Keratinocyte (primary cell): Measurements from ENCODE around the gene WLS. TPM values are rescaled to one million over a fixed set of nuclear protein-coding genes. Genes with fewer than 3 reads are reported as not detected.
"Not testable (repeated sequence)": the region's sequence is repeated elsewhere in the genome, so short reads cannot be mapped to it uniquely, and the experiment has no call there.

Experiments used
- DNase-seq: peaks from one replicate; pipeline ENCODE4 v3.0.0-alpha.2; 2011; ENCODE audit warnings: low read depth, missing footprints, low spot score
- FAIRE-seq: peaks from 2 replicates; lab custom pipeline; 2011; peaks lifted over from hg19 to GRCh38; lab: Jason Lieb, UNC
- H2AFZ ChIP-seq: 2 replicates; pipeline ENCODE4 v1.6.0; 2012; ENCODE audit warnings: low read length, control low read depth, inconsistent platforms; ENCODE audit not compliant: control insufficient read depth
- H3K27ac ChIP-seq: 2 replicates; pipeline ENCODE4 v1.5.1; 2011; ENCODE audit warnings: low read length; ENCODE audit not compliant: control insufficient read depth, insufficient read depth
- H3K27me3 ChIP-seq: 3 replicates; pipeline ENCODE4 v1.6.0; 2011; ENCODE audit warnings: low read length; ENCODE audit not compliant: control insufficient read depth, insufficient read depth; ENCODE audit errors: extremely low read depth
- H3K36me3 ChIP-seq, 2 experiments: 2 replicates in 1 of 2; 3 replicates in 1 of 2; pipeline ENCODE4 v1.5.1; 2011; ENCODE audit warnings: low read length in 2 of 2, mild to moderate bottlenecking in 1 of 2; ENCODE audit not compliant: control insufficient read depth in 2 of 2, insufficient read depth in 2 of 2; ENCODE audit errors: extremely low read depth in 1 of 2
- H3K4me1 ChIP-seq: 3 replicates; pipeline ENCODE4 v1.5.1; 2011; ENCODE audit warnings: low read length; ENCODE audit not compliant: control insufficient read depth, insufficient read depth; ENCODE audit errors: extremely low read depth
- H3K4me2 ChIP-seq: 3 replicates; pipeline ENCODE4 v1.6.0; 2011; ENCODE audit warnings: low read depth, low read length; ENCODE audit not compliant: control insufficient read depth, insufficient read depth; ENCODE audit errors: extremely low read depth
- H3K4me3 ChIP-seq, 3 experiments: fragments of 200-600 bp in 1 of 3; sonication (generic) in 1 of 3; 2 replicates in 2 of 3; 3 replicates in 1 of 3; pipeline ENCODE4 v1.5.1; 2011 to 2016; ENCODE audit warnings: low read length in 3 of 3, mild to moderate bottlenecking in 3 of 3, control low read depth in 2 of 3, inconsistent platforms in 1 of 3, low read depth in 1 of 3, mixed read lengths in 1 of 3, mixed run types in 1 of 3, moderate library complexity in 1 of 3; ENCODE audit not compliant: control insufficient read depth in 2 of 3, insufficient read depth in 2 of 3; ENCODE audit errors: extremely low read depth in 1 of 3
- H3K79me2 ChIP-seq: 2 replicates; pipeline ENCODE4 v1.6.0; 2012; ENCODE audit warnings: low read length; ENCODE audit not compliant: control insufficient read depth, insufficient read depth
- H3K9ac ChIP-seq: 3 replicates; pipeline ENCODE4 v1.6.0; 2011; ENCODE audit warnings: low read length; ENCODE audit not compliant: control insufficient read depth, insufficient read depth; ENCODE audit errors: extremely low read depth
- H3K9me1 ChIP-seq: 3 replicates; pipeline ENCODE4 v1.6.0; 2011; ENCODE audit warnings: low read length; ENCODE audit not compliant: control insufficient read depth, insufficient read depth; ENCODE audit errors: extremely low read depth
- H3K9me3 ChIP-seq: 2 replicates; pipeline ENCODE4 v1.5.1; 2012; ENCODE audit warnings: low read depth, low read length; ENCODE audit not compliant: control insufficient read depth
- H4K20me1 ChIP-seq: 3 replicates; pipeline ENCODE4 v1.6.0; 2011; ENCODE audit warnings: low read length; ENCODE audit not compliant: control insufficient read depth, insufficient read depth; ENCODE audit errors: extremely low read depth
- EZH2 ChIP-seq: IDR thresholded peaks from one replicate; pipeline ENCODE4 v1.6.1; 2012; ENCODE audit warnings: inconsistent platforms, mild to moderate bottlenecking, low read length, moderate library complexity
- dilution Hi-C: fragments of 300-500 bp; cut with MboI; formaldehyde crosslinking; loops from one replicate; pipeline ENCODE4 v1.7.0; 2020; ENCODE audit warnings: low sequenced_read_pairs; ENCODE audit not compliant: extremely low pct_ligation_motif_present
- polyA plus RNA-seq, 5 experiments: library from polyadenylated mRNA; depleted of rRNA in 3 of 5; stranded (reverse) in 3 of 5; stranded (forward) in 1 of 5; unstranded in 1 of 5; fragments of >200 nt; gene quantifications; 1 replicate in 1 of 5; 2 replicates in 3 of 5; 3 replicates in 1 of 5; pipeline versions ENCODE4 v1.2.1 to v1.2.3, GENCODE V29; 2011 to 2012; ENCODE audit warnings: missing spikeins in 2 of 5, low read depth in 1 of 5, low replicate concordance in 1 of 5
- TF ChIP-seq, protein P1 (sequence below), 3 experiments: IDR thresholded peaks in 1 of 3; conservative IDR thresholded peaks in 1 of 3; optimal IDR thresholded peaks in 1 of 3; 2 replicates in 2 of 3; 3 replicates in 1 of 3; pipeline versions ENCODE3 to v1.5.1; 2011; ENCODE audit warnings: low read length in 3 of 3, mild to moderate bottlenecking in 3 of 3, moderate library complexity in 2 of 3, control low read depth in 1 of 3, inconsistent platforms in 1 of 3; ENCODE audit not compliant: insufficient read depth in 2 of 3; ENCODE audit errors: extremely low read depth in 1 of 3

WLS gene
- polyA plus RNA-seq, 1 donor (not counting 4 experiments of a cell fraction or from before 2014, with no cell fraction given): 92.4 TPM

DNA sequence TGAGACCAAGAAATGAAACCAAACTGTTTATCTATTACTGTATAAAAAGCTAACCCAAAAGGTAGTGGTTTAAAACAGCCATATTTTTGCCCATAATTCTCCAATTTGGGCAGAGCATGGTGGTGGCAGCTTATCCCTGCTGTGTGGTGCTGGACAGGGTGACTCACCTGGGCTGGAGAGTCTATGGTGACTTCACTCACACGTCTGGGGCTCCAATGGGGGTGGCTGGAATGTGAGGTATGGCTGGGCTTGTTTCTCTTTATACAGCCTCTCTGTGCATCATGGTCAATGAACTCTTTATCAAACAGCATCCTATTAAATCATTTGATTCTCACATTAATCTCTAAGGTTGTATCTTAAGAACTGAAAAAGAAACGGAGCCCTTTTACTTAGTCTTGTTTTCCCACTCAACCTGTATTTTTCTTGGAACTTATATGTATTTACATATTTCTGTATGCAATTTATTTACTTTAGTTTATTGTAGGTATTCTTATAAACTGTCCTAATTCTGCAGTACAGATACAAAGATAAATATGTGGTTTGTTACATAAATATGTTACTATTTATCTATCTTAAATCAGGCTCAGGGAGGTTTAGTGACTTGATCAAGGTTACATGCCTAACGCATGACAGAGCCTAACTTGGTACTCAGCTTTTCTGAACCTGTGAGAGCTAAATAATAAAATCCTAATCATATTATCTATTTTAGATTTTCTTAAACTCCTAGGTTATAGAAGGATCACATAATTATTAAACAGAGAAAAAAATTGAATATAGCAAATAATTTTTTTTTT is 37.5 kb upstream of the WLS start:
- no peak overlapping the region for H2AFZ ChIP-seq
- dilution Hi-C loops: no loop called here

DNA sequence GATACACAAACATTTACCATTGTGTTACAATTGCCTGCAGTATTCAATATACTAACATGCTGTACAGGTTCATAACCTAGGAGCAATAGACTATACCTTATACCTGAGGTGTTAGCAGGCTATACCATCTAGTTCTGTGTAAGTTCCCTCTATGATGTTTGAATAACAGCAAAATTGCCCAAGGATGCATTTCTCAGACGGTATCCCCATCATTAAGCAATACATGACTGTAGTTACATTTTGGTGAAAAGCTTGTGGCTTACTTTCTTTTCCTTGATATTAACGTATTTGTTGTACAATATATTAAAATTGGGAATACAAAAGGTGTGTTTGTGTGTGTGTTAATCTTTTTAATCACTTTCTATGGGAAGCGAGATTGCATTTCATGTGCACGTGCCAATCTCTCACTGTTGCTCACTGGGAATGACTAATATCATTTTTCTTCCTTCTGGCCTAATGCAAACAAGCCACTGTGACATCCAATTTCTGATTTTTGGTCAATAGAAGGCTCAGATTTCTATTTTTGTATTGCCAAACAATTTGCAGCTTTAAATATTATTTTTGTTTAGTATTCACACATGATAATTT is 36.7 kb upstream of the WLS start:
- no peaks in the 10 kb centered on the region for H3K9me3 ChIP-seq
- H3K9ac ChIP-seq: no peak overlapping the region
- no peak for FAIRE-seq
- peaks cover 5% of the 10 kb centered on the region for H3K4me1 ChIP-seq
- DNase-seq: no peak
- H2AFZ ChIP-seq: no peak overlapping the region
- no peaks in the 10 kb centered on the region for H3K79me2 ChIP-seq
- H3K27ac ChIP-seq: no peak overlapping the region
- no peak for TF ChIP-seq EZH2
- TF ChIP-seq, protein P1, sequence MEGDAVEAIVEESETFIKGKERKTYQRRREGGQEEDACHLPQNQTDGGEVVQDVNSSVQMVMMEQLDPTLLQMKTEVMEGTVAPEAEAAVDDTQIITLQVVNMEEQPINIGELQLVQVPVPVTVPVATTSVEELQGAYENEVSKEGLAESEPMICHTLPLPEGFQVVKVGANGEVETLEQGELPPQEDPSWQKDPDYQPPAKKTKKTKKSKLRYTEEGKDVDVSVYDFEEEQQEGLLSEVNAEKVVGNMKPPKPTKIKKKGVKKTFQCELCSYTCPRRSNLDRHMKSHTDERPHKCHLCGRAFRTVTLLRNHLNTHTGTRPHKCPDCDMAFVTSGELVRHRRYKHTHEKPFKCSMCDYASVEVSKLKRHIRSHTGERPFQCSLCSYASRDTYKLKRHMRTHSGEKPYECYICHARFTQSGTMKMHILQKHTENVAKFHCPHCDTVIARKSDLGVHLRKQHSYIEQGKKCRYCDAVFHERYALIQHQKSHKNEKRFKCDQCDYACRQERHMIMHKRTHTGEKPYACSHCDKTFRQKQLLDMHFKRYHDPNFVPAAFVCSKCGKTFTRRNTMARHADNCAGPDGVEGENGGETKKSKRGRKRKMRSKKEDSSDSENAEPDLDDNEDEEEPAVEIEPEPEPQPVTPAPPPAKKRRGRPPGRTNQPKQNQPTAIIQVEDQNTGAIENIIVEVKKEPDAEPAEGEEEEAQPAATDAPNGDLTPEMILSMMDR (optimal IDR thresholded peaks at IDR 0.05 in 1 of 3, IDR thresholded peaks at IDR 0.05 in 1 of 3, conservative IDR thresholded peaks at IDR 0.05 in 1 of 3; ENCODE audit: extremely low read depth in 1 of 3, insufficient read depth in 2 of 3, low read length in 3 of 3): no peak
- H4K20me1 ChIP-seq: no peaks in the 10 kb centered on the region
- no peaks in the 10 kb centered on the region for H3K36me3 ChIP-seq
- H3K4me2 ChIP-seq: no peak overlapping the region
- no peaks in the 10 kb centered on the region for H3K27me3 ChIP-seq
- dilution Hi-C loops: no loop called here
- H3K9me1 ChIP-seq: no peaks in the 10 kb centered on the region
- H3K4me3 ChIP-seq: no peak overlapping the region

More for the DNA sequence above, 37.5 kb upstream of the WLS start:
- Histone ChIP-seq H3K9me3 (no peaks in the 10 kb centered on the region), H3K9ac (no peak overlapping the region), H3K9me1 (no peaks in the 10 kb centered on the region), H3K27ac (no peak overlapping the region), H3K36me3 (no peaks in the 10 kb centered on the region), H3K4me1 (peaks cover 5% of the 10 kb centered on the region), H4K20me1 (no peaks in the 10 kb centered on the region), H3K4me3 (no peak overlapping the region), H3K79me2 (no peaks in the 10 kb centered on the region), H3K27me3 (no peaks in the 10 kb centered on the region), H3K4me2 (no peak overlapping the region)
- TF ChIP-seq EZH2: no peak
- TF ChIP-seq, protein P1 (optimal IDR thresholded peaks at IDR 0.05 in 1 of 3, IDR thresholded peaks at IDR 0.05 in 1 of 3, conservative IDR thresholded peaks at IDR 0.05 in 1 of 3; ENCODE audit: extremely low read depth in 1 of 3, insufficient read depth in 2 of 3, low read length in 3 of 3): no peak
- DNase-seq: peak; percentile 30
- peak; percentile 52 for FAIRE-seq

GRCh38 chr1:68256824-68257223 is 24.5 kb upstream of the WLS start:
- peak; percentile 13 for FAIRE-seq
- H4K20me1 ChIP-seq, H3K4me1 ChIP-seq, H3K27me3 ChIP-seq, H3K9me3 ChIP-seq, H3K4me3 ChIP-seq, H3K36me3 ChIP-seq, H3K79me2 ChIP-seq, H2AFZ ChIP-seq, H3K9ac ChIP-seq, DNase-seq, H3K9me1 ChIP-seq, dilution Hi-C loops, H3K27ac ChIP-seq, H3K4me2 ChIP-seq: not testable (repeated sequence)
